Measurements from ENCODE around the gene MICAL2.

MICAL2 gene

DNA sequence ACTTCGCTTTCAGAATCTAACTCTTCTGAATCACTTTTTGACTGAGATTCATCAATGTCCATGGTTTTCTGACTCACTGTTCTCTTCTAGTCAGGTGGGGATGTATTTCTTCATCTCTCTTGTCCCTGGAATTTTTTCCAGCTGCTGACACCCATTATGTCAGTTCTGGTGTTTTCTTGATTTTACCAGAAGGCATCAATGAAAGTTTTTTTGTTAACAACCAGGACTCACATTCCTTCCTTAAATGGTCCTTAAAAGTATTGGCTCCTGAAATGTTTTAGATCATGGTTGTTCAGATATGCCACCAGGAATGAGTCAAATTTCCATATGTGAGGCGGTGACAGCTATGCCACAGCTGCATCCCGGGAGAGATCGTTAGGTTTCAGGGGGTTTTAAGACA lies 12.9 kb downstream of the MICAL2 start:
- no peak for TF ChIP-seq SIN3A (IDR thresholded peaks at IDR 0.05; ENCODE audit: borderline replicate concordance, insufficient read depth, low read length)

DNA sequence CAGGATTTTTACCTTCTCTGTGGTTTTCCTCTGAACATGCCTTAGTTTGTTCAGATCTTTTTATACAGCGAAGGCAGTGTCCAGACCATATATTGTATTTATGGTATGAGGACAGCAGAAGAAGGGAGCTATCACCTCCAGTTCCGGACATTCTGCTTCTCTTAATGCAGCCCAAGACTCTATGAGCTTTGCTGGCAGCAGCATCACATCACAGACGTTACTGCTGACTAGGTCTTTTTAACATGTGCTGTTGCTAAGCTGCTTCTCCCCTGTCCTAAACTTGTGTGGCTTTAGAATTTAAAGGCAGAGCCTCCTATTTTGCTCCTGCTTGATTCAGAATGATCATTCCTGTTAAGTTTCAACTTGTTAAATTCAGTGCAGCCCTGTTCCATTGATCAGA lies 13.4 kb downstream of the MICAL2 start:
- TF ChIP-seq SIN3A (IDR thresholded peaks at IDR 0.05; ENCODE audit: borderline replicate concordance, insufficient read depth, low read length), result no peak
- TF ChIP-seq TAF1 (IDR thresholded peaks at IDR 0.05; ENCODE audit: borderline replicate concordance, insufficient read depth, low read length), result no peak
- no peak for TF ChIP-seq POLR2AphosphoS5 (IDR thresholded peaks at IDR 0.05; ENCODE audit: low read depth, low read length)
- TF ChIP-seq FOXP2 (optimal IDR thresholded peaks at IDR 0.05; ENCODE audit: borderline replicate concordance, extremely low read depth, extremely low read length, insufficient read depth), result no peak
- TF ChIP-seq, protein P1, sequence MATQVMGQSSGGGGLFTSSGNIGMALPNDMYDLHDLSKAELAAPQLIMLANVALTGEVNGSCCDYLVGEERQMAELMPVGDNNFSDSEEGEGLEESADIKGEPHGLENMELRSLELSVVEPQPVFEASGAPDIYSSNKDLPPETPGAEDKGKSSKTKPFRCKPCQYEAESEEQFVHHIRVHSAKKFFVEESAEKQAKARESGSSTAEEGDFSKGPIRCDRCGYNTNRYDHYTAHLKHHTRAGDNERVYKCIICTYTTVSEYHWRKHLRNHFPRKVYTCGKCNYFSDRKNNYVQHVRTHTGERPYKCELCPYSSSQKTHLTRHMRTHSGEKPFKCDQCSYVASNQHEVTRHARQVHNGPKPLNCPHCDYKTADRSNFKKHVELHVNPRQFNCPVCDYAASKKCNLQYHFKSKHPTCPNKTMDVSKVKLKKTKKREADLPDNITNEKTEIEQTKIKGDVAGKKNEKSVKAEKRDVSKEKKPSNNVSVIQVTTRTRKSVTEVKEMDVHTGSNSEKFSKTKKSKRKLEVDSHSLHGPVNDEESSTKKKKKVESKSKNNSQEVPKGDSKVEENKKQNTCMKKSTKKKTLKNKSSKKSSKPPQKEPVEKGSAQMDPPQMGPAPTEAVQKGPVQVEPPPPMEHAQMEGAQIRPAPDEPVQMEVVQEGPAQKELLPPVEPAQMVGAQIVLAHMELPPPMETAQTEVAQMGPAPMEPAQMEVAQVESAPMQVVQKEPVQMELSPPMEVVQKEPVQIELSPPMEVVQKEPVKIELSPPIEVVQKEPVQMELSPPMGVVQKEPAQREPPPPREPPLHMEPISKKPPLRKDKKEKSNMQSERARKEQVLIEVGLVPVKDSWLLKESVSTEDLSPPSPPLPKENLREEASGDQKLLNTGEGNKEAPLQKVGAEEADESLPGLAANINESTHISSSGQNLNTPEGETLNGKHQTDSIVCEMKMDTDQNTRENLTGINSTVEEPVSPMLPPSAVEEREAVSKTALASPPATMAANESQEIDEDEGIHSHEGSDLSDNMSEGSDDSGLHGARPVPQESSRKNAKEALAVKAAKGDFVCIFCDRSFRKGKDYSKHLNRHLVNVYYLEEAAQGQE (IDR thresholded peaks at IDR 0.05; ENCODE audit: insufficient read depth in 1 of 2, low read depth in 2 of 2, low read length in 2 of 2), result no peak

DNA sequence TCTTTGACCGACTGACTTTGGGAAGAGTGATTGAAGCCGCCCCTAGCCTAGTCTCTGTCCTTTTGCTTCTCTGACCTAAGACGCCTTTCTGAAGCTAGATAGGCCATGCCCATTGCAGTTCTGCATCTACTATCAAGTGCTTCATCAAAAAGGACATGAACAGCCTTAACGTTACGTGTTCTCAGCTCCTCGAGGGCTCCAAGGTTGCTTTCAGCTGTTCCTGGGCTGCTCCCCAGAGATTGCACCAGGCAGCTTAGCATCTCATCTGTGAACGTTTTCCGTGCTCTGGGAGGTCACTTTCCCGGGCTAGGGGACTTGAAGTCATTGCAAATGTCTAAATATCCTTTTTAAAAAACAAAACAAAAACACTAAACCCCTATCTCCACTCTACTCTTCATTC lies 13.9 kb downstream of the MICAL2 start:
- no peak for TF ChIP-seq TAF1 (IDR thresholded peaks at IDR 0.05; ENCODE audit: borderline replicate concordance, insufficient read depth, low read length)
- no peak for TF ChIP-seq SIN3A (IDR thresholded peaks at IDR 0.05; ENCODE audit: borderline replicate concordance, insufficient read depth, low read length)
- no peak for TF ChIP-seq POLR2AphosphoS5 (IDR thresholded peaks at IDR 0.05; ENCODE audit: low read depth, low read length)
- TF ChIP-seq, protein P1 (IDR thresholded peaks at IDR 0.05; ENCODE audit: insufficient read depth in 1 of 2, low read depth in 2 of 2, low read length in 2 of 2), result no peak
- no peak for TF ChIP-seq FOXP2 (optimal IDR thresholded peaks at IDR 0.05; ENCODE audit: borderline replicate concordance, extremely low read depth, extremely low read length, insufficient read depth)

DNA sequence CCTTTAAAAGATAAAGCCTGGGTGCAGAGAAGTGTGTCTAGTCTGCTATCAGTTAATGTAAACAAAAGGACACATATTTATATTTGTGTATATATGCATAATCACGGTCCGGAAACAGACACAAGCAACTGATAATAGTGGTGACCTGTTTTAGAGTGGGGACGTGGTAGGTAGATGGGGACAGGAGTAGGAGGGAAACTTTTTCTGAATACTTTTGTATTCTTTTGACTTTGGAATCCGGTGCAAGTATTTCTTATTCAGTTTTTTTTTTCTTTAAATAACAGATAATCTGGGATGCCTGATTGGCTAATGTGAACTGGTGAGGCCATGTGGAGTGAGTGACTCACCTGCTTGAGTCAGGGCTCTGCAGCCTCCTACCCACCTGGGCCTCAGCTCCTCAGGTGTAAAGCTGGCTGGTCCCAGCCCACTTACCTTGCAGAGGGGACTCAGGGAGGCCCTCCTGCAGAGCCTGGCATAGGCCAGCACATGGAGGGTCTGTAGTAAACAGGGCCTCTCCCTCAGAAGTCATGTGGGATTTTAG lies 15.3 kb downstream of the MICAL2 start:
- TF ChIP-seq TAF1 (IDR thresholded peaks at IDR 0.05; ENCODE audit: borderline replicate concordance, insufficient read depth, low read length), result no peak
- no peak for TF ChIP-seq POLR2AphosphoS5 (IDR thresholded peaks at IDR 0.05; ENCODE audit: low read depth, low read length)
- TF ChIP-seq FOXP2 (optimal IDR thresholded peaks at IDR 0.05; ENCODE audit: borderline replicate concordance, extremely low read depth, extremely low read length, insufficient read depth), result no peak
- TF ChIP-seq, protein P1 (IDR thresholded peaks at IDR 0.05; ENCODE audit: insufficient read depth in 1 of 2, low read depth in 2 of 2, low read length in 2 of 2), result no peak
- no peak for TF ChIP-seq SIN3A (IDR thresholded peaks at IDR 0.05; ENCODE audit: borderline replicate concordance, insufficient read depth, low read length)

DNA sequence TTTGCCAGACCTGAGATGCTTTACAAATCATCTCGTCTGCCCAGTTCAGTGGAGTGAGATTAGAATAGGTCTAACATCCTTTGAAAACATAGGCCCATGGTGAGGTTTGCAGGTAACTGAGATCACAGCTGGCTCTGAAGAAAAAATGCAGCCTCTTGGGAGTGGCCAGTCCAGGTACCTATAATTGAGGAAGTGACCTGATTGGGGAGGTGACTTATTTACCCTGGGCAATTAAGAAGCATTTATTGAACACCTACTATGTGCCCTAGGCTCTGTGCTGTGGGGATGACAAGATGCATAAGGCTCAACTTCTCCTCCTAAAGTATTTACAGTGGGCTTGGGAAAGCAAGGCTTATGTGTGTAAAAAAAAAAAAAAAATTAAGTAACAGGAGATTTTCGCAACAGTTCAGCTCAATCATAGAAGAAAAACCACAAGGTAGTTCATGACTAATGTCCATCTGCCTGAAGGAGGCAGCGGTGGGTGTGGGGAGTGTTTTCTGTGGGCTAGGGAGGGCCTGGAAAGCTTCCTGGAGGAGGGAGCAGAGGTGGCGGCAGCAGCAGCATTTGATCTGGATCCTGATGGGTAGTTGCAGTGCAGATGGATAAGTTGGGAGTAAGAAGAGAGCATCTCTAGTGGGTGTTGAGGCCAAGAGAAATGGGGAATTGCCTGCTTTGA lies 16.1 kb downstream of the MICAL2 start:
- no peak for TF ChIP-seq POLR2AphosphoS5 (IDR thresholded peaks at IDR 0.05; ENCODE audit: low read depth, low read length)
- no peak for TF ChIP-seq TAF1 (IDR thresholded peaks at IDR 0.05; ENCODE audit: borderline replicate concordance, insufficient read depth, low read length)
- TF ChIP-seq, protein P1 (IDR thresholded peaks at IDR 0.05; ENCODE audit: insufficient read depth in 1 of 2, low read depth in 2 of 2, low read length in 2 of 2), result no peak
- TF ChIP-seq SIN3A (IDR thresholded peaks at IDR 0.05; ENCODE audit: borderline replicate concordance, insufficient read depth, low read length), result no peak
- no peak for TF ChIP-seq FOXP2 (optimal IDR thresholded peaks at IDR 0.05; ENCODE audit: borderline replicate concordance, extremely low read depth, extremely low read length, insufficient read depth)

Data from PFSK-1 (cell line).